Left renal pelvis (tissue), 4 donors: Measurements from ENCODE around the gene ANAPC10. TPM values are rescaled to one million over a fixed set of nuclear protein-coding genes. Genes with fewer than 3 reads are reported as not detected.
"Not testable (repeated sequence)": the region's sequence is repeated elsewhere in the genome, so short reads cannot be mapped to it uniquely, and the experiment has no call there.

Source experiments
- DNase-seq, 4 donors: peaks; one replicate each; pipeline ENCODE4 v3.0.0-alpha.2; 2013; ENCODE audit warnings: low read depth in 4 of 4, low spot score in 3 of 4
- polyA plus RNA-seq, 4 donors: library from polyadenylated mRNA; unstranded; fragments of 120-200 nt; gene quantifications; one replicate each; pipeline ENCODE4 v1.2.1, GENCODE V29; 2013; ENCODE audit not compliant: insufficient read length in 4 of 4

ANAPC10 gene, protein sequence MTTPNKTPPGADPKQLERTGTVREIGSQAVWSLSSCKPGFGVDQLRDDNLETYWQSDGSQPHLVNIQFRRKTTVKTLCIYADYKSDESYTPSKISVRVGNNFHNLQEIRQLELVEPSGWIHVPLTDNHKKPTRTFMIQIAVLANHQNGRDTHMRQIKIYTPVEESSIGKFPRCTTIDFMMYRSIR
- 10 to 100 TPM; 26.6 to 35.1 (median 30.5) TPM for polyA plus RNA-seq

DNA sequence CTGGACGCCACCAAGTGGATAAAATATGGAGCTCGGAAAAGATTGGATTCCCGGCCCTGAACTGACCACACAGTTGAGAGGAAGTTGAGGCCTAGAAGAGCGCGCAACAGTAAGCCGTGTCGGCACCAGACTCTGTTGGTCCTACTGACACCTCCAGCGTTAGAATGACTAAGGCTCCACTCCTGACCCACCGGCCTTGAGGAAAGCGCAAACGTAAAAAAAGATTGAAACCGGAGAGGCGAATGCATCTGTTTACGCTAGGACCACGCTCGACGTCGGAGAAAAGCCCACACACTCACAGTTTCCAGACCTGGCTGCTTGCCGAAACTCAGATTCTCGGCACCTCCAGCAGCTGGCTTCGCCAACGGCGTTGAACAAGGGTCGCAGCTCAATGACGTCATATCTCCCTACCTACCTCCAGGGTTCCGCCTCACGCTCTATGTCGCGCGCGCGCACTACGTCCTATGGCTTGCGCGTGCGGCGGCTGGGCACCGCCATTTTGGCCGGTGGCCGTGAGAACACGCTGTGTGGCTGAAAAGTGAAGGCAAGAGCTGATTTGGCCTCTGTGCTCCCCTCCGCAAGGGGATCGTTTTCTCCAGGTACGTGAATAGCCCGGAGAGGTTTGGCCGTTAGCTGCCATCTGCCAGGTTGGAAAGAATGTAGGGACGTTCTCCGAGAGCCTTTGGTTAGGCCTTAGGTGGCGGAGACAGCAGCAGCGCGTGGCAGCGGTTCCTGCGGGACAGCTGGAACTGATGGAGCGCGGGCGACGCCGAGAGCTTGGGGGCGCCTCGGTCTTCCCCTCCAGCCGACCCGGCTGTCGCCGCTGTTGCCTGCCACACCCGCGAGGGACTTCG lies at the start of gene ANAPC10, which contains the start of gene ABCE1:
TSS of gene ANAPC10 (minus strand) at position 376 of the 854 bp plus-strand sequence. CDS start 2,097 bp downstream, outside the sequence.
TSS of gene ABCE1 (plus strand) at position 491 of the 854 bp plus-strand sequence. CDS start 6,102 bp downstream, outside the sequence.
- peak; percentile 92 to 96 (median 96) for DNase-seq

DNA sequence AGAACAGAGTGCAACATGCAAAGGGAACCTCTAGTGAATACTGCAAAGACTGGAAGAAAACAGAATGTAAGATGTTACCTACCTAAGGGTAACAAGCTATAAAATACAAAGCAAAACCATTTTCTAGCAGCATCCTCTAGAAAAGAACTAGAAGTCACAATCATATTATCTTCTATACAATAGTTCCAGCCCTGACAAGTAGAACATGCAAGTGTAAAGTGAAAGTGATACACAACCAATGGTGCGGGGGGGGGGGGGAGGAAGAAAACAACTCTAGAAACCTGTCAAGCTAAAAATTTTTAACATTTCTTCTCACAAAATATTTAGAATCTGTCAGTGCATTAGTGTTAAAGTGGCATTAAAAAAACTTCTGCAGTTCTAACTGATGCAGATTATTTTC lies 38.2 kb upstream of the ANAPC10 start:
- DNase-seq, result not testable (repeated sequence)

DNA sequence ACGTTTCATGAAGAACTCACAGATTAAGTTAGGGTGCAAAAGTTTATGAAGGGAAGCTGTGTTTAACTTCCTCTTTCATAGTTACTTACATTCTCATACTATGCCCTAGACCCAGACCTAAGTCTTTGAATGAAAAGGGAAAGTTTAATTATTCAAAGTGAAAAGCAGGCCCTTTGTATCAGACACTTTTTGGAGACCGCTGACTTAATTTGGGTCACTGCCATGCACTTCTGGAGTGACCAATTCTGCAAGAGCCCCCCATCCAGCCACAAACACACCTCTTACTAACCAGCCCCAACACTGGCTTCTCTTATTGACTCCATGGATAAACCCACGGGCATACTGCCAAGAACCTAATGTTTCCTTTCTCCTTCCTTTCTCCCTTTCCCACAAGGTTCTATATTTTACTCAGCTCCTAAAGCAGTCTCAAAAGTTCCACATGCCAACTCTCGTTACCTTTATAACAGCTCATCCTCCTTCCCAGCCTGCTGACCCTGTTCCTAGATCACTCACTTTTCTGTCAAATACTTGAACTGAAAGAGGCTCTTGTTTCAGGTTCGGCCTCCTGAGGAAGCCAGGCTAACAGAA lies 34.6 kb upstream of the ANAPC10 start:
- DNase-seq, result no peak

DNA sequence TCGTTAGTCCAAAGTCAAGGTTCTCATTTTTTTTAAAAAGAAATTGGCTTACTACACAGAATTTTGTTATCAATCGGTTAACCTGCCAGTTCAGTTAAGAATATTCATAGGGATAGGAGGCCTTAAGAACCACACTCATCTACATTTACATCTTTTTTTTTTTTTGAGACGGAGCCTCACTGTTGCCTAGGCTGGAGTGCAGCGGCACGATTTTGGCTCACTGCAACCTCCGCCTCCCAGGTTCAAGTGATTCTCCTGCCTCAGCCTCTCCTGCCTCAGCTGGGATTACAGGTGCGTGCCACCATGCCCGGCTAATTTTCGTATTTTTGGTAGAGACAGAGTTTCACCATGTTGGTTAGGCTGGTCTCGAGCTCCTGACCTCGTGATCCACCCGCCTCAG lies 33.9 kb upstream of the ANAPC10 start:
- no peak for DNase-seq

DNA sequence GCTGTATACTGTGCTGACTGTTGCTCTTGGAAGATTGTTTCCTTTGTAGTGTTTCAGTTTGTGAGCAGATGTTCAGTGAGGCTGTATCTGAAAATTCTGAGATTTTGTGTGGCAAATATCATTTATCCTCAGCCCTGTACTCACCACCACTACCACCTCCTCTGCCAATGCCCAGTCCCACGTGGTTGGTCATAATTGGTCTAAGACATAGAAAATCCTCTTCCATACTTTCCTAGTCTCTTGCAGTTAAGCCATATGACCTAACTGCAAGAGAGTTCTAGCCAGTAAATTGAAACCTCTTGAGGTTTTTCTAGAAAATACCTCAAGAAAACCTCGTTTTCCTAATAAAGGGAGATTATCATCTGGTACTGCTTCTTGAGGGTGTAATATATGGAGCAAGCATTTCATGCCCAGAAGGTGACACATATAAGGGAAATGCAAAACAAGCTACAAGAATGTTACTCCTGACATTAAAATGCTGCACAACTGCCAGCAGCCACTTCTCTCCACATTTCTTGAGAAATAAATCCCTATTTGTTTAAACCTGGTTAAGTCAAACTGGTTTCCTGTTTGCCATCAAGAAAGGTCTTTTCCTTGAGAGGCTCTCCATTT lies 32.9 kb upstream of the ANAPC10 start:
- no peak for DNase-seq

DNA sequence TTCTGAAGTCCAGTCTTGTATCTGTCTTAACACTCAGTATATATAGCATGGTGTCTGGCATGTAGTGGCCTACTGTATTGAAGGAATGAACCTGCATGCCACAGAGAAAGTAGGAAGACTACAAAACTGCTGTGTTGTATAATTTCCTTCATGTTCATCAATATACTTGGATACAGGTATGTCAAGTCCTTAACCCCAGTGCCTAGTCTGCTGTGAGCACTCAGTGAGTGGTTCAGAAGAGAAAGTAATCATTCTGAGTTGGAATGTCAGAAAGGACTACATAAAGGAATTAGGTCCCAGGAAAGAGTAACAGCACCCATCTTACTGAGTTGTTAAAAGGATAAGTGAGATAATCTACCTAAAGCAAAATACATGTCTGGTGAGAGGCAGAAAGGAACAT lies 32.1 kb upstream of the ANAPC10 start:
- no peak for DNase-seq

DNA sequence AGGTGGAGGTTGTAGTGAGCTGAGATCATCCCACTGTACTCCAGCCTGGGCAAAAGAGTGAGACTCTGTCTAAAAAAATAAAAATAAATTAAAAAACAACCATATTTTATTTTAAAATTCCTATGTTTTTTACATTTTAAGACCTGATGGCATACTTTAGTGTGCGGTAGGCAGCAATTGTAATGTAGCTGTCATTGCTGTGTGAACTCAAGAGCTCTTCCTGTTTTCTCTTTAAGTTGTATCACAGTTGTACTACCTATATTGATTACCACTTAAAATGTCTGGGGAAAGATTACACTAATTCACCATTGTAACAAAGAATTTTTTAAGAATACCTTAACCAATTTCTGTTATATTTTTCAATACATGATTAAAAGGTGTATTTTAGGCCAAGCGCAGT lies 27.4 kb upstream of the ANAPC10 start:
- no peak for DNase-seq

DNA sequence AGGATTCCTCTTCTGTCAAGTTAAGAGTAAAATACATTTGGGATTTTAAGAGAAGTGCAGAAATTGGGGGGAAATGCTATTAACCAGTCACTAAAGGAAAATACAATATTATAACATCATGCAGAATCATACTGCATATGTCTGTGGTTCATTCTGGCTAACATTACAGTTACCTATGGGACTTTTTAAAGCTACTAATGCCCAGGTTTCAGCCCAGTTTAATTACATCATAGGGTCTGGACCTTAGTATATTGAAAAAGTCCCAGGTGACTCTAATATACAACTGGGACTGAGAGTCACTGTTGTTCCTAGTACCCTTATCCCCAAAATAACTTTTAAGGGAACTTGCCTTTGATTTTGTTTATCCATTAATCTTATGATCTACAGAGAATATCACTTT lies 10.1 kb upstream of the ANAPC10 start:
- no peak for DNase-seq

DNA sequence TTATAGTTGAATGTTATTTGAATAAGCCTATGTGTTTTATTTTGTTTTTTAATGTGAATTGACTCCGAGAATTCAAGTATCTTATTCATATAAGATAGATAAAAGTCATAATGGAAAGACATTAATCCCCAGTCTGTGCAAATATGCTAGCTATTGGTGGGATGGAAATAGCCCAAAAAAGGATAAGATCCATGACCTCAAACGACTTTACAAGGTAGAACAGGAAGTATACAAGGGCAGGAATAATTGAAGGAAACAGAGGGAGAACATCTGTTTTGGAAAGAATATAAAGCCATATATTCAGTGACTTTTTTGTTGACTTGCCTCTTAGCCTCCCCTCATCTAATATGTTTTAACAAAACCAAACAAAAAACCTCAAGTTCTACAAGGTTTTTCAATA lies 9.1 kb upstream of the ANAPC10 start:
- DNase-seq, result no peak

DNA sequence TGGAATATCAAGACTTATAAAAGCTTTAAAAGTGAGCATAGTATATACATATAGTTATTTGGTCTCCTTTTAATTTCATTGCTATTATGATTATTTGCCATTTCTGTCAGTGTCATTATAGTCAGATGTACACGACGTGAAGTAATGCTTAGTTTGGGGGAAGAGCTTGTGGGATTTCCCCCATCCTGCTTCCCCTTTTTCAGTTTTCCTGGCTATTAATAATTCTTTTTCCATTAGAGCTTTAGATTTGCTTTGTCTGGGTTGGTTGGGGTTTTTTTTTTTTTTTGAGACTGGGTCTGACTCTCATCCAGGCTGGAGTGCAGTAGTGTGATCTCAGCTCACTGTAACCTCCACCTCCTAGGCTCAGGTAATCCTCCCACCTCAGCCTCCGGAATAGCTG lies 5.5 kb upstream of the ANAPC10 start:
- DNase-seq, result no peak

DNA sequence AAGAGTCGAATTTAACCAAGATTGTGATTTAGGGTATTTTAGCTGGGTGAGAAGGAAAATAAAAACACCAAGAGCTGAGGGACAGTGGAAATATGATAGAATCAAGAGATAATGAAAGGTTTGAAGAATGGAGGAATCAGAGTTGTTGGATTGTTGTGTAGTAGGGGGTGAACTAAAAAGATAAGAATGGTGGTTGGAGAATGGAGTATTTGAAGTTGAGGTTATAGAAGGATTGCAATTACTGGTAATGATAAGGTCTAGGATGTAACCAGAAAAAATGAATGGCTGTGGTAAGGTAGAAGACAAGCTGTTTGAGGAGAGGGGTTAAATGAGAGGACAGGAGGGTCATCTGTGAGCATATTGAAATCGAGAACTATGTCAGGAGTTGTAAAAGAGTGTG lies 4.6 kb upstream of the ANAPC10 start:
- DNase-seq, result no peak

DNA sequence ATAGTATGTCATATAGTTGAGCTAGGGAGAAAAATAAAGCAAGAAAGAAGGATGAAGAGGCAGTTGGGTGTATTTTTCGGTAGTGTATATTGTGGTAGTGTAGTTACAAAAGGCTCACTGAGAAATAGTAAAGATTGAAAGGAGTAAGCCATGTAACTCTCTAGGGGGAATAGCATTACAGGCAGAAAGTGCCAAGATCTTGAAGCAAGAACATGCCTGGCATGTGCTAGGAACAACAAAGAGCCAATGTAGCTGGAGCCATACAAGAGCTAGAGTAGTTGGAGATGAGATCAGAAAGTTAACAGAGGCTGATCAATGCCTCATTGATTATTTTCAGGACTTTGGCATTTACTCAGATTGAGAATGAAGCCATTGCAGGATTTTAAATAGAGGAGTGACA lies 3.1 kb upstream of the ANAPC10 start:
- DNase-seq, result no peak

DNA sequence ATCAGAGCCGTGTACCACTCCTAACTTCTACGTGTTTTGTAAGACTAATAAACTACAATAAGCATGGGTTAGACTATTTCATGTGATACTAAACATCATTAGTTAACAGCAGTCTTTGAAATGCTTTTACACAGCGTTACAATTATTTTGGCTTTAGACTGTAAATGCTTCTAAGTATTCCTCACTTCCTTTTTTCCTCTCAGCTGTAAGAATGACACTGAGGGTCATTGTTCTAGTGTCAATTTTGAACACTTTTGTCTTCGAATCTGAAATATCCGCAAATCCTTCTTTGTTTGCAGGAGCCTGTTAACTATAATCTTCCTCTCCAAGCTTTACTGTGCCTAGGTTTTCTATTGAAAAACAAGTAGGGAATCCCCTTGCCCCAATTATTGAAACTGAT lies 1.7 kb upstream of the ANAPC10 start:
- no peak for DNase-seq

DNA sequence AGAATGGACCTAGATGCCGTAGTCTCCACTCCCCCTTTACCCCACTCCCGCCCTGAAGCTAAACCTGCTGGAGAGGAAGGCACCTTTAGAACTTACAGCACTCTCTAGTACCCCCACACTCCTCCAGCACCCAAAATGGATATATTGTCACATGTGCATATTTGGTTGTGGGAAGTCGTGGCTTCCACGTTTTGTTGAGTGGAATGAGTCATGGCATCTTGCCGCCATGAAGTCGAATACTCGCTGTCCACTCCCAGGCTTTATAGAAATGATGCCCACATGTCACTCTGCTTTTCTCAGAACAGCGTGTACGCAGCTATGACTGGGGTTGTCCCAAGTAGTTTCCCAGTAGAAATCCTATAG lies 660 bp upstream of the ANAPC10 start:
- peak in 3 of 4 donors; percentile 5 to 36 (median 16) for DNase-seq

DNA sequence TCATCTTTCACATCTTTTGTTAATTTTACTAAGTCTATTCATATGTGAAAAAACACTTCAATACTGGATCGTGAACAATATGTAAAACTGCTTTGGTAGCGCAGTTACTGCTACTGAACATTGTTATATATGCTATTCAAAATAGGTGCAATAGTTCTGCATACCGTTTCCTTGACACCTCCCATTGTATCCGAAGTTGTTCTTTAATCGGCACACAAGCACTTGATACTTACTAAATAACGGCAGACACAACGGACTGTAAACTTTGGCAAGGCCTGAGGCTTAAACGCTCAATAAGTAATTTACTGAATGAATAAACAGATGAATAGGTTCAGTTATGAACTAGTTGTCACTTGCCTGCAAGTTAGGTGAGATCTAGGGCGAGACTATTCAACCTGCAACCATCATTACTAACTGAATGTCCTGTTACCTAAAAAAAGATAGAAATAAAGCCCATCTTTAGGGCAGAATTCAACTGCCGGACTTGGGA lies 620 bp downstream of the ANAPC10 start:
- DNase-seq, result no peak

DNA sequence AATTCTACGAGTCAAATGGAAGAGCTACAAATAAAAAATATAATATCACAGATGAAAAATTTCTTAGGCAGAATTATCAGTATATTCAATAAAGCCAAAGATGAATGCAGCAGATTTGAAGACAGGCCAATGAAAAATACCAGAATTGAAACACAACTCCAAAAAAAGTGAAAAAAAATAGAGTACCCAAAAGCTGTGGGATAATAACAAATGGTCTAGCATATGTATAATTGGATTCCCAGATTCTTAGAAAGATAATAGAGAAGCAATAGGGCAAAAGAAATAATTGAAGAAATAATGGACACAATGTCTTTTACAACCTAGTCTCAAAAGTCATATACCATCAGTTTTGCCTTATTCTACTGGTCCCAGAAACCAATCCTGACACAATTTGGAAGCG lies 4.4 kb downstream of the ANAPC10 start:
- DNase-seq, result no peak

DNA sequence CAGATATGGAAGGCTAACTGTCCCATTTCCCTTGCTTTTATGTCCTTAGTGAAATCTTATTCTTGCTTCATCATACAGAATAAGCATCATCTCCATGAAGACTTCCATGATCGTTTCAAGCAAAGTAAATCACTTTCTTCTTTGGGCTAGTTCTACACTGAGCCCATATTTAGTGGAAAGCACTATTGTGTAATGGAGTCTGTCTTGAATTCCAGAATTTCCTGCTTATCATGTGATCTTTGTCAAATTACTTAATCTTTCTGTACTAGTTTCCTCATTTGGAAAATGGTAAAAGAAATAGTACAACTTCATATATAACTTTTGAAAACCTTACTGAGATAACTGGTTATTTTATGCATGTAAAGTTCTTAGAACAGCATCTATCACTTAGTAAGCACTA lies 7.6 kb downstream of the ANAPC10 start:
- no peak for DNase-seq

DNA sequence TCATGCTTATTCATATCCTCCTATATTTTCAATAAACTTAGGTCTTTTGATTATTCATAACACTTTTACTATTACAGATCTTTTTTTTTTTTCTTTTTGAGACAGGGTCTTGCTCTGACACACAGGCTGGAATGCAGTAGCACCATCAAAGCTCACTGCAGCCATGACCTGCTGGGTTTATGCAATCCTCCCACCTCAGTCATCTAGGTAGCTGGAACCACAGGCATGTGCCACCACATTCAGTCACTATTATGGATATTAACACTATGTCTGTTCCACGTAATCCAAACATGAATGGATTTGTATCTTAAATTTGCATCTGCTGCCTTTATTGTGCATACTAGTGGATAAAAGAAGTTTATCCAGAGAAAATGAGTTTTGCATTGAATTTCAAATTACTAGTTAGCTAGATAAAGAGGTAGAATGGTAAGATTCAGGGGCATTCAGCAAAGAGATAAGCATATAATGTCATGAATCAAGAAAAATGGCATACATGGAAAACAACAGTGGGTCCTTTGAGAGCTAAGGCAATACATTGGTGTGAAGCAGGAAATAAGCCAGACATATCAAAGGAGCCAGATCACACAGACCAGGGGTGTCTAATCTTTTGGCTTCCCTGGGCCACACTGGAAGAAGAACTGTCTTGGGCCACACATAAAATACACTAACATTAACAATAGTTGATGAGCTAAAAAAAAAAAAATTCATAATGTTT lies 13.9 kb downstream of the ANAPC10 start:
- no peak for DNase-seq

DNA sequence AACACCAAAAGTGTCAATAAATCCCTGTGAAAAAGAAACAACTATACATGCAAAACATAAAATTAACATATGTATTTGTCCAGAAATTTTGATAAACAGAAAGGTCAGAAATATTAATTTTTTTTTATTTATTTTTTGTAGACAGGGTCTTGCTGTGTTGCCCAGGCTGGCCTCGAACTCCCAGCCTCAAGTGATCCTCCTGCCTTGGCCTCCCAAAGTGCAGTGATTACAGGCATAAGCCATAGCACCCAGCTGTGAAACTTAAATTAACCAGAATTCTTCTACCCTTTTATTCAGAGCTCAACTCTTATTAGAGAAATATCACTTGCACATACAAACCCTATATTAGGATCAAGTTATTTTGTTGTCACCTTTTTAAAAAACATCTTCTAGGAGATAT lies 16.2 kb downstream of the ANAPC10 start:
- DNase-seq, result no peak

DNA sequence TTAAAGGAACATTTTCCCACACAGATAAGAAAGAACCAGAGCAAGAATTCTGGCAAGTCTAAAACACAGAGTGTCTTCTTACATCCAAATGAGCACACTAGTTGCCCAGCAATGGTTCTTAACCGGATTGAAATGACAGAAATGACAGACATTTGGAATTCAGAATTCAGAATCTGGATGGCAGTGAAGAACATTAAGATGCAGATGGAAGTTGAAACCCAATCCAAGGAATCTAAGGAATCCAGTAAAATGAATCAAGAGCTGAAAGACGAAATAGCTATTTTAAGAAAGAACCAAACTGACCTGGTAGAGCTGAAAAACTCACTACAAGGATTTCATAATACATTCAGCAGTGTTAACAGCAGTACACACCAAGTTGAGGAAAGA lies 21.5 kb downstream of the ANAPC10 start:
- DNase-seq, result no peak
